Inflammatory macrophage (primary cell): ENCODE measurements around the gene NIPBL.

Experiments used
- DNase-seq, 2 donors: peaks; one replicate each; pipeline ENCODE4 v3.0.0-alpha.2; 2020 to 2022

The NIPBL gene

DNA sequence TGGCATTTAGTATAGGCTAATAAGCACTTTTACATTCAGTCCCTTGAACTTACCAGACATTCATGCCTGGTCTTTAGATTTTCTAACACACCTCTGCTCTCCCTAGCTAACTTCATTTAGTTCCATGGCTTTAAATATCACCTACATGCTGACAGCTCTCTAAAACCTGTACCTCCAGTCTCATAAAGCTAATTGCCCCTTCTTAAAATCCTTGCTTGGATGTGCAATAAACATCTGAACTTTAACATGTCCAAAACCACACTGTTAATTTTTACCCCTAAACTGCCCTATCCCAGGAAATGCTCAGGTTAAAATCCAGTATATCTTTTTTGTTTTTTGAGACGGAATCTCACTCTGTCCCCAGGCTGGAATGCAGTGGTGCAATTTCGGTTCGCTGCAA, 232.8 kb downstream of the NIPBL start:
- no peak for DNase-seq

- DNase-seq = no peak
Measured at GRCh38 chr5:37110135-37110534, 233.6 kb downstream of the NIPBL start.

- peak in 1 of 2 donors; percentile 6 for DNase-seq
Measured at GRCh38 chr5:37111426-37112382, 235.1 kb downstream of the NIPBL start.

- no peak for DNase-seq
Measured at GRCh38 chr5:37112383-37112991, 235.9 kb downstream of the NIPBL start.
